Upper lobe of left lung (tissue), 4 donors: Measurements from ENCODE around the gene ZNF575.

Experiments
- POLR2A ChIP-seq, 4 donors: fragments of 450-650 bp; IDR thresholded peaks; one replicate each; pipeline ENCODE4 v1.5.1; 2016 to 2017; ENCODE audit warnings: antibody characterized with exemption in 4 of 4, mild to moderate bottlenecking in 2 of 4
- POLR2AphosphoS5 ChIP-seq, 2 donors: sonication (generic); formaldehyde crosslinking; IDR thresholded peaks; one replicate each; pipeline ENCODE4 v1.5.1; 2017; ENCODE audit warnings: antibody characterized with exemption in 2 of 2
- TF ChIP-seq, protein P1 (sequence below), 6 experiments: fragments of 450-650 bp in 4 of 6; fragments of 200-600 bp in 2 of 6; sonication (generic) in 2 of 6; IDR thresholded peaks; one replicate each; pipeline ENCODE4 v1.5.1; 2016 to 2019; ENCODE audit warnings: antibody characterized with exemption in 6 of 6

GRCh38 chr19:43504426-43505185 lies 28.4 kb upstream of the ZNF575 start, which contains the start of gene PHLDB3:
- TF ChIP-seq POLR2A (IDR thresholded peaks at IDR 0.05) (no peak), POLR2AphosphoS5 (IDR thresholded peaks at IDR 0.05) (no peak)
- TF ChIP-seq, protein P1, sequence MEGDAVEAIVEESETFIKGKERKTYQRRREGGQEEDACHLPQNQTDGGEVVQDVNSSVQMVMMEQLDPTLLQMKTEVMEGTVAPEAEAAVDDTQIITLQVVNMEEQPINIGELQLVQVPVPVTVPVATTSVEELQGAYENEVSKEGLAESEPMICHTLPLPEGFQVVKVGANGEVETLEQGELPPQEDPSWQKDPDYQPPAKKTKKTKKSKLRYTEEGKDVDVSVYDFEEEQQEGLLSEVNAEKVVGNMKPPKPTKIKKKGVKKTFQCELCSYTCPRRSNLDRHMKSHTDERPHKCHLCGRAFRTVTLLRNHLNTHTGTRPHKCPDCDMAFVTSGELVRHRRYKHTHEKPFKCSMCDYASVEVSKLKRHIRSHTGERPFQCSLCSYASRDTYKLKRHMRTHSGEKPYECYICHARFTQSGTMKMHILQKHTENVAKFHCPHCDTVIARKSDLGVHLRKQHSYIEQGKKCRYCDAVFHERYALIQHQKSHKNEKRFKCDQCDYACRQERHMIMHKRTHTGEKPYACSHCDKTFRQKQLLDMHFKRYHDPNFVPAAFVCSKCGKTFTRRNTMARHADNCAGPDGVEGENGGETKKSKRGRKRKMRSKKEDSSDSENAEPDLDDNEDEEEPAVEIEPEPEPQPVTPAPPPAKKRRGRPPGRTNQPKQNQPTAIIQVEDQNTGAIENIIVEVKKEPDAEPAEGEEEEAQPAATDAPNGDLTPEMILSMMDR (IDR thresholded peaks at IDR 0.05), result peak in 1 of 6 experiments; percentile 5
